CD4-positive, alpha-beta T cell treated with Interleukin-15 for 4 hours (primary cell): ENCODE results near the gene TNFAIP2.

Experiments used
- DNase-seq: peaks from one replicate; pipeline ENCODE4 v3.0.0-alpha.2; 2020; ENCODE audit warnings: low spot score

Gene TNFAIP2

GRCh38 chr14:103122585-103122946, 695 bp upstream of the TNFAIP2 start:
- DNase-seq, result no peak

- no peak for DNase-seq
Observed at GRCh38 chr14:103123634-103124500, 606 bp downstream of the TNFAIP2 start.

DNA sequence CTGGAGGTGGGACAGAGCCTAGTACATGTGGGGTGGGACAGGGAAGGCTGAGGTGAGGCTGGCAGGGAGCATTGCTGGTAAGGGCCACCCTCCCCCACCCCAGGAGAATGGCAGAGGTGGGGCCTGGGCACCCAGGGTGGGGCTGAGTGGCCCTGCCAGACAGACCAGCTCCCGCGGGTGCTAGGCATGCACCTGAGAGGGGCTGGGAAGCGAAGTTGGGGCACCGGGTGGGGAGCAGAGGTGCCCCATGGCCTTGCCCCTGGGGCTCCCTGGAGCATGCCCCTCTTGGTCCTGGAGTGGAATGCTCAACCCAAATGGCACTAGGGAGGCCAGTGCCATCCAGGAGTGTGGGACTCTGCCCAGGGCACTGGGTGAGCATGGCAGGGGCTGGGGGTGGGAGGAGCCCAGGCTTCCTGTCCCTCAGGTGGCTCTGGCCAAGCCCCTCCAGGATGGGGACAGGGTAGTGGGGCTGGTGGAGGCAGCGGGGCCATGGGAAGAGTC, 1.3 kb downstream of the TNFAIP2 start:
- no peak for DNase-seq

- no peak for DNase-seq
Observed at GRCh38 chr14:103125098-103126070, 2.1 kb downstream of the TNFAIP2 start.

GRCh38 chr14:103126088-103126872, 3.0 kb downstream of the TNFAIP2 start:
- no peak for DNase-seq

- no peak for DNase-seq
Observed at GRCh38 chr14:103126873-103127304, 3.6 kb downstream of the TNFAIP2 start.

- DNase-seq, result no peak
Observed at GRCh38 chr14:103127356-103127755, 4.1 kb downstream of the TNFAIP2 start.

GRCh38 chr14:103127861-103128598, 4.8 kb downstream of the TNFAIP2 start:
- DNase-seq, result no peak

DNA sequence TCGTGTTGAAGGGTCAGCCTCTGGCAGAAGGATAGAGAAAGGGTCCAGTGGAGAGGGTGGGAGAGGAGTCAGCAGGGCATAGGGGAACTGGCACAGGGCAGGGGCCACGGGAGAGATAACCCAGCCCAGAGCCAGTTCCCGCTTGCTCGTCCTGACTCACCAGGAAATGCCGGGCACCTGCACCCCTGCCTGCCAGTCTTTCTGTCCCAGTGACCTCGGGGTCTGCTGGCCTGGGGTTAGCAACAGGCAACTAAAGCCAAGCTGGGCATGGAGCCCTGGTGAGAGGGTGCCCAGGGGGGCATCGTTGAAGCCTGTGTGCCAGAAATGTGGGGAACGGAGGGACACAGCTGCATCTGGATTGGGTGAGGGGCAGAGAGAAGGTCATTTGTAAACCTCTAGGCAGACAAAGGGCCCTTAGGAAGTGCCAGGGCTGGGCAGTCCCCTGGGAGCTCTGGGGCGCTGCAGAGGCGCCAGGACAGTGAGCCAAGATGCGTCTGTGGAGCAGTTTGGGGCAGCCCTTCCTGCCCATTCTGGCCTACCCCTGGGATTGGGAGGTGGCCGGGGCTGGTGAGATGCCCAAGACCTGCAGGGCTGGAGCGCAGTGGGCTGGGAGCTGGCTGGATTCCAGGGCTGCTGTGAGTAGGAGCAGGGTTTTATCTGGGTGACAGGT, 5.5 kb downstream of the TNFAIP2 start:
- DNase-seq, result no peak

GRCh38 chr14:103129301-103130016, 6.2 kb downstream of the TNFAIP2 start:
- DNase-seq, result no peak

- no peak for DNase-seq
Observed at GRCh38 chr14:103130017-103130764, 6.9 kb downstream of the TNFAIP2 start.

DNA sequence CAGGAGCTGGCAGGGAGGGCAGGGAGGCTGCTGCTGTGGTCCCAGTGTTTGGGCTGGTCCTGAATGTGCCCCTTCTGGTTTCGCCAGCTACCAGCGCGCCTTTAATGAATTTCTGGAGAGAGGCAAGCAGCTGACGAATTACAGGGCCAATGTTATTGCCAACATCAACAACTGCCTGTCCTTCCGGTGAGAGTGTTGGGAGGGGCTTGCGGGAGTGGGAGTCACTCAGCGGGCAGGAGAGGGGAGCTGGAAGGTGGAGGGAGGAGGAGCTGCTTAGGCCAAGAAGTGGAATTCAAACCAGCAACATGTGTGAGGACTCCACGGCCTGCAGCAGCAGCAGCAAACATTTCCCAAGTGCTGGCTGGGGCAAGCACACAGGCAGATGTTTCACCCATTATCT, 7.7 kb downstream of the TNFAIP2 start:
- no peak for DNase-seq

- no peak for DNase-seq
Observed at GRCh38 chr14:103131580-103131979, 8.3 kb downstream of the TNFAIP2 start.

GRCh38 chr14:103132381-103133209, 9.3 kb downstream of the TNFAIP2 start:
- DNase-seq, result no peak

DNA sequence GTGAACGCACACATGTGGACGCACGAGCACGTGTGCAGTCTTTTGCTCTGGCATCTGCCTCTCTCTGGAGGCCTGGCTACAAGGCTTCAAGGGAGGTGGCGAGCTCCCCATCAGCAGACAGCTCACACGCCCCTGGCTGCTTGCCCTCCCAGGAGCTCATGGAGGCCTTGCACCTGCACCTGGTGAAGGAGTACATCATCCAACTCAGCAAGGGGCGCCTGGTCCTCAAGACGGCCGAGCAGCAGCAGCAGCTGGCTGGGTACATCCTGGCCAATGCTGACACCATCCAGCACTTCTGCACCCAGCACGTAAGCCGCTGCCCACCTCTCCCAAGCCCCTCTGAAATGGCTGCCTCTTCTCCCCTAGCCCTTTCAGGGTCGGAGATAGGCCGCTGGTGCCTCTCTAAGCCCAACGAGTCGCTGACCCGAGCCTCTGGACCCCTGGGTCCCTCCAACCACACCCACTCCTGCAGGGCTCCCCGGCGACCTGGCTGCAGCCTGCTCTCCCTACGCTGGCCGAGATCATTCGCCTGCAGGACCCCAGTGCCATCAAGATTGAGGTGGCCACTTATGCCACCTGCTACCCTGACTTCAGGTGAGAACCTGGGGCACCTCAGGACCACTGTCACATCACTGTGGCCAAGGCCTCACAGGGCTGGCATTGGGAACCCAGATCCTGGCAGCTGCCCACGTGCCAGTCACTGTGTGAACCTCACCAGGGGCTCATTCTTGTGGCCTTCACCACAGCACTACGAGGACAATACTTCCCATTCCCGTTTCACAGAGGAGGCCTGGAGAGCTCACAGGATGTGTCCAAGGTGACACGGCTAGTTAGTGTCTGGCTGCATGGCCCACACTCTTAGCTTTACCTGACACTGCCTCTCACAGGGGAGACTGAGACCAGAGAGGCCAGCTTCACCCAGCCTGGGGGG, 10.2 kb downstream of the TNFAIP2 start:
- DNase-seq, result no peak

- no peak for DNase-seq
Observed at GRCh38 chr14:103134405-103134804, 11.1 kb downstream of the TNFAIP2 start.

DNA sequence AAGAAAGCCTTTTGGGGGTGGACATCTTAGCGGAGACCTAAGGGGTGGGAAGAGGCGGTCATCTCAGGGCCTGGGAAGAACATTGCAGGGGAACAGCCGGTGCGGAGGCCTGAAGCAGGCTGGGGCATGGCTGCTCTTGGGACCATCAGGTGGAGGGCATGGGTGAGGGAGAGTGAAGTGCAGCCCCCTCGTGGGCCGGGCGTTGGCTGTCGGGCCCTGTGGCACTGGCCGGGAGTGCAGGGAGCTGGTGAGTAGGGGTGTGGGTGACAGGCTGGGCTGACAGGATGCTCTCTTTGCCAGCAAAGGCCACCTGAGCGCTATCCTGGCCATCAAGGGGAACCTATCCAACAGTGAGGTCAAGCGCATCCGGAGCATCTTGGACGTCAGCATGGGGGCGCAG, 11.7 kb downstream of the TNFAIP2 start:
- DNase-seq, result no peak
